GM18507 (cell line): ENCODE data around the gene RILPL2.
A peak's percentile ranks its signal among the peaks of the same experiment; 100 is the strongest.
"Not testable (repeated sequence)": the region's sequence is repeated elsewhere in the genome, so short reads cannot be mapped to it uniquely, and the experiment has no call there.

Experiments
- DNase-seq: peaks from one replicate; pipeline ENCODE4 v3.0.0; 2011; ENCODE audit warnings: low read depth; ENCODE audit not compliant: insufficient read length; ENCODE audit errors: extremely low spot score
- FAIRE-seq: peaks from 2 replicates; lab custom pipeline; 2011; peaks lifted over from hg19 to GRCh38; lab: Jason Lieb, UNC

Gene RILPL2

GRCh38 chr12:123453165-123453564 lies 16.7 kb upstream of the RILPL2 start:
- FAIRE-seq = no peak

GRCh38 chr12:123452276-123452550 lies 15.7 kb upstream of the RILPL2 start:
- not testable (repeated sequence) for DNase-seq, FAIRE-seq

More at GRCh38 chr12:123453165-123453564, 16.7 kb upstream of the RILPL2 start:
- DNase-seq = no peak

- no peak for DNase-seq
- FAIRE-seq = no peak
Measured at GRCh38 chr12:123450636-123451035, 14.2 kb upstream of the RILPL2 start.

- FAIRE-seq (no peak), DNase-seq (no peak)
Measured at GRCh38 chr12:123449856-123450255, 13.4 kb upstream of the RILPL2 start.

- FAIRE-seq = no peak
- no peak for DNase-seq
Measured at GRCh38 chr12:123449249-123449733, 12.8 kb upstream of the RILPL2 start.

GRCh38 chr12:123446333-123446713 lies 9.8 kb upstream of the RILPL2 start:
- no peak for DNase-seq
- FAIRE-seq = no peak

GRCh38 chr12:123445388-123446332 lies 9.2 kb upstream of the RILPL2 start:
- no peak for DNase-seq
- peak; percentile 29 for FAIRE-seq

GRCh38 chr12:123444092-123445026 lies 7.9 kb upstream of the RILPL2 start:
- no peak for DNase-seq
- no peak for FAIRE-seq

GRCh38 chr12:123442774-123443173 lies 6.3 kb upstream of the RILPL2 start:
- FAIRE-seq (no peak), DNase-seq (no peak)

GRCh38 chr12:123441523-123442164 lies 5.2 kb upstream of the RILPL2 start:
- FAIRE-seq (peak; percentile 78), DNase-seq (no peak)

GRCh38 chr12:123435636-123436016 lies 858 bp downstream of the RILPL2 start:
- DNase-seq = no peak
- no peak for FAIRE-seq

GRCh38 chr12:123433615-123434014 lies 2.9 kb downstream of the RILPL2 start:
- DNase-seq (no peak), FAIRE-seq (no peak)

GRCh38 chr12:123431951-123432817 lies 4.3 kb downstream of the RILPL2 start:
- peak; percentile 60 for FAIRE-seq
- not testable (repeated sequence) for DNase-seq

GRCh38 chr12:123429101-123429500 lies 7.4 kb downstream of the RILPL2 start:
- not testable (repeated sequence) for DNase-seq, FAIRE-seq

- DNase-seq (no peak), FAIRE-seq (peak; percentile 26)
Measured at GRCh38 chr12:123428591-123428990, 7.9 kb downstream of the RILPL2 start.

GRCh38 chr12:123427036-123427769 lies 9.3 kb downstream of the RILPL2 start:
- peak; percentile 57 for DNase-seq
- FAIRE-seq = peak; percentile 95

- FAIRE-seq (no peak), DNase-seq (no peak)
Measured at GRCh38 chr12:123421314-123421713, 15.2 kb downstream of the RILPL2 start.

- DNase-seq = no peak
- no peak for FAIRE-seq
Measured at GRCh38 chr12:123410041-123410412, 26.5 kb downstream of the RILPL2 start.
